Measurements from ENCODE around the gene TMEM183A. TPM values are rescaled to one million over a fixed set of nuclear protein-coding genes. Genes with fewer than 3 reads are reported as not detected.

The TMEM183A gene
- polyA plus RNA-seq, 1 of the 3 experiments (the other 2 are of a cell fraction), result 47.9 TPM

GRCh38 chr1:203048555-203049051 is 41.4 kb downstream of the TMEM183A start:
- Histone ChIP-seq H3K9ac (no peak overlapping the region), H3K36me3 (replicated peaks in 1 of 2; ENCODE audit: control insufficient read depth in 1 of 2, insufficient read depth in 2 of 2, low read length in 1 of 2) (no peaks in the 10 kb centered on the region), H3K27ac (ENCODE audit: low read depth in 2 of 2, low read length in 1 of 2) (no peak overlapping the region), H3K4me2 (no peak overlapping the region), H3K79me2 (ENCODE audit: insufficient read depth) (no peaks in the 10 kb centered on the region), H3K4me3 (ENCODE audit: low read depth in 2 of 2, low read length in 1 of 2) (no peak overlapping the region), H3K4me1 (ENCODE audit: control insufficient read depth in 1 of 2, insufficient read depth in 2 of 2, low read depth in 1 of 2, low read length in 1 of 2) (peaks cover 13 to 16% of the 10 kb centered on the region in 2 experiments; a peak in 3 of 4 replicates), H3K27me3 (ENCODE audit: insufficient read depth) (no peaks in the 10 kb centered on the region), H2AFZ (ENCODE audit: low read depth) (no peak overlapping the region), H3F3A (replicated peaks; ENCODE audit: insufficient read depth) (peaks cover 7% of the 10 kb centered on the region), H4K20me1 (ENCODE audit: insufficient read depth) (no peaks in the 10 kb centered on the region), H3K9me3 (no peaks in the 10 kb centered on the region), H3K9me2 (no peaks in the 10 kb centered on the region)
- DNase-seq, result no peak
- TF ChIP-seq FOSL2 (IDR thresholded peaks at IDR 0.05; ENCODE audit: borderline replicate concordance, low read depth) (no peak), EP300 (IDR thresholded peaks at IDR 0.05; ENCODE audit: borderline replicate concordance in 1 of 2, low read depth in 1 of 2, low read length in 1 of 2) (no peak), SIN3A (IDR thresholded peaks at IDR 0.05; ENCODE audit: borderline replicate concordance, low read depth, low read length) (no peak), RAD21 (IDR thresholded peaks at IDR 0.05; ENCODE audit: low read length) (no peak), ZBTB33 (IDR thresholded peaks at IDR 0.05; ENCODE audit: borderline replicate concordance, low read depth) (no peak), EZH2phosphoT487 (IDR thresholded peaks at IDR 0.05; ENCODE audit: borderline replicate concordance, low read depth) (no peak), NFIC (IDR thresholded peaks at IDR 0.05; ENCODE audit: borderline replicate concordance) (no peak), SMC3 (IDR thresholded peaks at IDR 0.05; ENCODE audit: low read depth, low read length) (no peak), IRF3 (IDR thresholded peaks at IDR 0.05; ENCODE audit: low read depth, low read length) (no peak), POLR2AphosphoS5 (IDR thresholded peaks at IDR 0.05; ENCODE audit: low read depth, low read length) (no peak), CHD2 (IDR thresholded peaks at IDR 0.05; ENCODE audit: low read length, partially characterized antibody) (no peak), FOXJ3 (CRISPR knock-in tag; IDR thresholded peaks at IDR 0.05) (no peak), REST (IDR thresholded peaks at IDR 0.05; ENCODE audit: low read depth, low read length) (no peak), GATA2 (CRISPR knock-in tag; IDR thresholded peaks at IDR 0.05) (no peak), FOXM1 (IDR thresholded peaks at IDR 0.05; ENCODE audit: low read depth) (no peak), USF1 (IDR thresholded peaks at IDR 0.05; ENCODE audit: borderline replicate concordance, low read depth) (no peak), TEAD4 (IDR thresholded peaks at IDR 0.05; ENCODE audit: borderline replicate concordance, insufficient read depth) (no peak), MXI1 (IDR thresholded peaks at IDR 0.05; ENCODE audit: low read depth, low read length) (no peak), GABPA (IDR thresholded peaks at IDR 0.05; ENCODE audit: low read depth) (no peak), JUND (IDR thresholded peaks at IDR 0.05) (no peak)
- WGBS (ENCODE audit: low lambda C conversion rate), result 96% methylated on average over 18 of the region's 23 CpGs
- ChIA-PET POLR2A (no interaction called here), CTCF (interaction anchor here (0.9 to 15.3 kb wide), 5 partner anchors 7 to 221 kb away, joined by 3 to 228 read pairs (median 64); no protein-coding TSS in a partner anchor)

All from SK-N-SH (cell line).